Sigmoid colon (tissue), 7 donors: ENCODE measurements around the gene DROSHA. TPM values are rescaled to one million over a fixed set of nuclear protein-coding genes. Genes with fewer than 3 reads are reported as not detected.

Experiments used
- DNase-seq: peaks from one replicate; pipeline ENCODE4 v3.0.0-alpha.2; 2019
- H3K27ac ChIP-seq, 4 donors: fragments of 200-600 bp; sonication (generic); one replicate each; pipeline ENCODE4 v1.5.1; 2016 to 2019; ENCODE audit warnings: mild to moderate bottlenecking in 1 of 4
- H3K27me3 ChIP-seq, 3 donors: fragments of 200-600 bp; sonication (generic); one replicate each; pipeline ENCODE4 v1.5.1; 2019; ENCODE audit warnings: mild to moderate bottlenecking in 1 of 3
- H3K36me3 ChIP-seq, 4 donors: fragments of 200-600 bp; sonication (generic); one replicate each; pipeline ENCODE4 v1.5.1; 2016 to 2019
- H3K4me1 ChIP-seq, 4 donors: fragments of 200-600 bp; sonication (generic); one replicate each; pipeline ENCODE4 v1.5.1; 2017 to 2019
- H3K4me3 ChIP-seq, 4 donors: fragments of 200-600 bp; sonication (generic); one replicate each; pipeline ENCODE4 v1.5.1; 2017 to 2019; ENCODE audit warnings: mild to moderate bottlenecking in 2 of 4, moderate library complexity in 1 of 4
- H3K9me3 ChIP-seq, 4 donors: fragments of 200-600 bp in 3 of 4; sonication (generic) in 3 of 4; one replicate each; pipeline versions ENCODE4 v1.5.1 to v1.6.1; 2013 to 2019
- EP300 ChIP-seq, 4 donors: sonication (generic); formaldehyde crosslinking; IDR thresholded peaks; one replicate each; pipeline ENCODE4 v1.6.1; 2017; ENCODE audit warnings: antibody characterized with exemption in 4 of 4
- POLR2A ChIP-seq, 2 donors: fragments of 450-650 bp; IDR thresholded peaks; one replicate each; pipeline ENCODE4 v1.6.1; 2016; ENCODE audit warnings: antibody characterized with exemption in 2 of 2, mild to moderate bottlenecking in 2 of 2, moderate library complexity in 2 of 2
- POLR2AphosphoS5 ChIP-seq, 4 donors: sonication (generic); formaldehyde crosslinking; IDR thresholded peaks; one replicate each; pipeline ENCODE4 v1.6.1; 2017; ENCODE audit warnings: antibody characterized with exemption in 4 of 4
- WGBS, 2 donors: extraction: QIAGEN DNeasy Blood & Tissue Kit; methylation state at CpG; one replicate each; pipeline ENCODE4 v1.1.7; 2013; 5-methylcytosine and 5-hydroxymethylcytosine counted together
- intact Hi-C: fragments of 100-400 bp; cut with DNase I; formaldehyde crosslinking; loops from one replicate; pipeline ENCODE4 v1.15.1; 2023
- polyA plus RNA-seq, 3 donors: library from polyadenylated mRNA; stranded (reverse); fragments of 200-250 nt; gene quantifications; one replicate each; pipeline ENCODE4 v1.2.3, GENCODE V29; 2013
- total RNA-seq, 4 donors: library from RNA; depleted of rRNA; stranded (reverse); fragments of >200 nt; gene quantifications; one replicate each; pipeline ENCODE4 v1.1.0, GENCODE V29; 2016
- TF ChIP-seq, protein P1 (sequence below), 4 experiments: fragments of 450-650 bp in 3 of 4; fragments of 200-600 bp in 1 of 4; IDR thresholded peaks; one replicate each; pipeline ENCODE4 v1.5.1; 2016 to 2019; ENCODE audit warnings: antibody characterized with exemption in 4 of 4, mild to moderate bottlenecking in 3 of 4, moderate library complexity in 2 of 4
- donor health status: healthy with polysubstance abuse.
- donor health status: Bipolar disorder and iron deficiency.
- donor health status: healthy.

DROSHA gene
- total and polyA plus RNA-seq, 7 donors: 17.3 to 57.6 (median 28.6) TPM

DNA sequence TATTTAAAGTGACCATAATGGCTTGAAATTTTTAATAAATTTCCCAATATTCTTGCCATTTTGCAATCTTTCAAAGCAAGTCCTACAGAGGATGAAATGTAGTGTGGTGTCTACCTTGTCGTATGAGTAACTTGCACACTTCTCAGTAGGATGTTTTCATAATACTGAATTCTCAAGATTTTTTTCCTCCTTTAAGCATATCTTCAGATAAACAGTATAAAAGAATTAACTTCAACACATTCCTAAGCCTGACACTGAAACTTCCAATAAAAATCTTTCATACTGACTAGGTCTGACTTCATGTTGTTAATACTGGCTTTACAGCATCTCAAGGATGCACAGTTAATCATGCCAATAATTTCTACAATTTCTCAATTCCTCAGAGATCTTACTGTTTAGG is 62.0 kb downstream of the DROSHA start:
- no peaks in the 10 kb centered on the region for H3K27me3 ChIP-seq
- no peak for TF ChIP-seq EP300 (IDR thresholded peaks at IDR 0.05)
- TF ChIP-seq POLR2A (IDR thresholded peaks at IDR 0.05): no peak
- TF ChIP-seq, protein P1, sequence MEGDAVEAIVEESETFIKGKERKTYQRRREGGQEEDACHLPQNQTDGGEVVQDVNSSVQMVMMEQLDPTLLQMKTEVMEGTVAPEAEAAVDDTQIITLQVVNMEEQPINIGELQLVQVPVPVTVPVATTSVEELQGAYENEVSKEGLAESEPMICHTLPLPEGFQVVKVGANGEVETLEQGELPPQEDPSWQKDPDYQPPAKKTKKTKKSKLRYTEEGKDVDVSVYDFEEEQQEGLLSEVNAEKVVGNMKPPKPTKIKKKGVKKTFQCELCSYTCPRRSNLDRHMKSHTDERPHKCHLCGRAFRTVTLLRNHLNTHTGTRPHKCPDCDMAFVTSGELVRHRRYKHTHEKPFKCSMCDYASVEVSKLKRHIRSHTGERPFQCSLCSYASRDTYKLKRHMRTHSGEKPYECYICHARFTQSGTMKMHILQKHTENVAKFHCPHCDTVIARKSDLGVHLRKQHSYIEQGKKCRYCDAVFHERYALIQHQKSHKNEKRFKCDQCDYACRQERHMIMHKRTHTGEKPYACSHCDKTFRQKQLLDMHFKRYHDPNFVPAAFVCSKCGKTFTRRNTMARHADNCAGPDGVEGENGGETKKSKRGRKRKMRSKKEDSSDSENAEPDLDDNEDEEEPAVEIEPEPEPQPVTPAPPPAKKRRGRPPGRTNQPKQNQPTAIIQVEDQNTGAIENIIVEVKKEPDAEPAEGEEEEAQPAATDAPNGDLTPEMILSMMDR (IDR thresholded peaks at IDR 0.05): no peak
- no peak for TF ChIP-seq POLR2AphosphoS5 (IDR thresholded peaks at IDR 0.05)
- intact Hi-C loops: no loop called here
- no peak overlapping the region for H3K27ac ChIP-seq
- peaks cover 0 to 32% (median 14%) of the 10 kb centered on the region in 4 donors for H3K36me3 ChIP-seq
- no peak overlapping the region for H3K4me3 ChIP-seq
- H3K4me1 ChIP-seq: peaks cover 0 to 8% (median 0%) of the 10 kb centered on the region in 4 donors
- no peaks in the 10 kb centered on the region for H3K9me3 ChIP-seq
- DNase-seq: no peak
- WGBS, 2 donors: 93 to 96% methylated on average over 1 of the region's 1 CpG

- no peaks in the 10 kb centered on the region for H3K9me3 ChIP-seq
- H3K4me1 ChIP-seq: peaks cover 0 to 8% (median 0%) of the 10 kb centered on the region in 4 donors
- WGBS, 2 donors: 96% methylated on average over 2 of the region's 2 CpGs
- intact Hi-C loops: no loop called here
- TF ChIP-seq EP300 (IDR thresholded peaks at IDR 0.05) (no peak), POLR2AphosphoS5 (IDR thresholded peaks at IDR 0.05) (no peak), POLR2A (IDR thresholded peaks at IDR 0.05) (no peak)
- TF ChIP-seq, protein P1 (IDR thresholded peaks at IDR 0.05): no peak
- H3K4me3 ChIP-seq: no peak overlapping the region
- DNase-seq: no peak
- no peak overlapping the region for H3K27ac ChIP-seq
- H3K27me3 ChIP-seq: no peaks in the 10 kb centered on the region
- H3K36me3 ChIP-seq: peaks cover 0 to 36% (median 16%) of the 10 kb centered on the region in 4 donors
Measured at GRCh38 chr5:31469466-31469865, 62.4 kb downstream of the DROSHA start.

DNA sequence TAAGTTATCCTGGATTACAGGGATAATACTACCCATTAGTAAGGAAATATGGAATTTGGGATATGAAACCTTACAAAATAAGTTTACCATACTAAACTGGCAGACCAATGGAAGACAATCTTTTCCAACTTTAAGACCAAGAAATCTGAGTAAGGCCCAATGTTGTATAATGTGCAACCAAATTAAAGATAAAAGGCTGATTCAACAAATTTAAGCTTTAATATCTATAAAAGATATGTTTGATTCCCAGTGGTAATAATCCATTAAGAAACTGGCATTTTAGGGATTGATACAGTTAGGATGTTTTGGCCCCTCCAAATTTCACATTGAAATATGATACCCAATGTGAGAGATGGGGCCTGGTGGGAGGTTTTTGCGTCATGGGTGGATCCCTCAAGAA is 66.6 kb downstream of the DROSHA start:
- Histone ChIP-seq H3K36me3 (peaks cover 9 to 66% (median 21%) of the 10 kb centered on the region in 4 donors), H3K27ac (no peak overlapping the region), H3K4me3 (no peak overlapping the region), H3K4me1 (peaks cover 0 to 3% (median 0%) of the 10 kb centered on the region in 4 donors), H3K9me3 (no peaks in the 10 kb centered on the region), H3K27me3 (no peaks in the 10 kb centered on the region)
- intact Hi-C loops: no loop called here
- 73 to 100% methylated on average over 1 of the region's 1 CpG for WGBS, 2 donors
- TF ChIP-seq POLR2A (IDR thresholded peaks at IDR 0.05) (no peak), EP300 (IDR thresholded peaks at IDR 0.05) (no peak), POLR2AphosphoS5 (IDR thresholded peaks at IDR 0.05) (no peak)
- TF ChIP-seq, protein P1 (IDR thresholded peaks at IDR 0.05): no peak
- DNase-seq: no peak

DNA sequence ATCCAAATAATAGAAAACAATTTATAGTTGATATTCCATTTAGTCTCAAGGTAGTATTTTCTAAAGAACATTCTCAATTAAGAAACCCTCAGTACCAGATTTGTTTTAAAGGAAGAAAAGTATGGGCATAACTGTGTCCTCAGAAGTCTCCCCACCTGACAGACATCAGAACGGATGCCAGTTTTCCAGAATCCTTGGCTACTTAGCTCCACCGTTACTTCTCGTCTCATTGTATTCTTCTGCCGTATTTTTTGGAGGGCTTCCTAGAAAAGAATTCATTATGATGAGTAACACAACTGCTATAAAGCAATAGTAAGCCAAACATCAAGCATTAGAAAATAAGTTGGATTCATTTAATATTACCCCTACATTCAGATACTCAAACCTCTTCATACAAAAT is 67.8 kb downstream of the DROSHA start:
- TF ChIP-seq POLR2AphosphoS5 (IDR thresholded peaks at IDR 0.05): no peak
- TF ChIP-seq EP300 (IDR thresholded peaks at IDR 0.05): no peak
- TF ChIP-seq, protein P1 (IDR thresholded peaks at IDR 0.05): no peak
- no peak for TF ChIP-seq POLR2A (IDR thresholded peaks at IDR 0.05)
- H3K4me3 ChIP-seq: no peak overlapping the region
- no peaks in the 10 kb centered on the region for H3K9me3 ChIP-seq
- intact Hi-C loops: no loop called here
- H3K27me3 ChIP-seq: no peaks in the 10 kb centered on the region
- no peak for DNase-seq
- 91 to 98% methylated on average over 4 of the region's 4 CpGs for WGBS, 2 donors
- no peaks in the 10 kb centered on the region for H3K4me1 ChIP-seq
- H3K36me3 ChIP-seq: peaks cover 9 to 76% (median 23%) of the 10 kb centered on the region in 4 donors
- H3K27ac ChIP-seq: no peak overlapping the region

DNA sequence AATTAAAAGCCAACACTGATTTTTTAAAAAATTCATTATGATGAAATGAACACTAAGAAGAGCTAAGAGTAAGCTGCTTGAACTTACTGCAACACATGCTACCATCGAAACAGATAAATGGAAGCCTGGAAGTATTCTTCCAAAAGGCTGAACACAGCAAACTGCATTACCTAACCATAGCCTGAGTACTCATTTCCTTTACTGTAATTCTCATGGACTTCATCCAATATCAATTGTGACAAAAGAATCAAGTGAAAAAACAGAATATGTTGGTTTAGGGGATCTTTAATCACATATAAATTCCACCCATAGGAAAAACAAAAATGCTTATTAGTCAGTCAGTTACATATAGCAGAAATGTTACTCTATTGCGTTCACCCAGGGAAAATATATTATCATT is 68.5 kb downstream of the DROSHA start:
- 94 to 99% methylated on average over 2 of the region's 2 CpGs for WGBS, 2 donors
- Histone ChIP-seq H3K4me3 (no peak overlapping the region), H3K27me3 (no peaks in the 10 kb centered on the region), H3K9me3 (no peaks in the 10 kb centered on the region), H3K36me3 (peaks cover 9 to 83% (median 24%) of the 10 kb centered on the region in 4 donors), H3K27ac (no peak overlapping the region), H3K4me1 (no peaks in the 10 kb centered on the region)
- no peak for DNase-seq
- intact Hi-C loops: no loop called here
- no peak for TF ChIP-seq EP300 (IDR thresholded peaks at IDR 0.05)
- TF ChIP-seq POLR2AphosphoS5 (IDR thresholded peaks at IDR 0.05): no peak
- no peak for TF ChIP-seq POLR2A (IDR thresholded peaks at IDR 0.05)
- TF ChIP-seq, protein P1 (IDR thresholded peaks at IDR 0.05): no peak
